Endothelial cell of umbilical vein (primary cell): ENCODE measurements around the gene SH3BP4. TPM values are rescaled to one million over a fixed set of nuclear protein-coding genes. Genes with fewer than 3 reads are reported as not detected.

Experiments
- BruUV-seq: library from RNA; stranded (reverse); fragments of 400-500 nt; replicated peaks from 2 replicates; lab custom pipeline; 2021; lab: Mats Ljungman, UMichigan
- CTCF ChIA-PET: fragments of 300-600, 350-600 bp; sonication (Branson Sonifier 250); formaldehyde crosslinking; loops from one replicate; lab custom pipeline; 2021; ENCODE audit warnings: antibody characterized with exemption, inconsistent platforms; lab: Charles Lee
- POLR2A ChIA-PET: fragments of 300-600, 350-600 bp; sonication (Branson Sonifier 250); formaldehyde crosslinking; loops from one replicate; lab custom pipeline; 2021; ENCODE audit warnings: antibody characterized with exemption, inconsistent platforms; lab: Charles Lee
- DNase-seq: peaks from one replicate; pipeline ENCODE4 v3.0.0-alpha.2; 2011; ENCODE audit warnings: low read depth, low spot score
- FAIRE-seq: peaks from 2 replicates; lab custom pipeline; 2011; peaks lifted over from hg19 to GRCh38; lab: Jason Lieb, UNC
- H2AFZ ChIP-seq: 2 replicates; pipeline ENCODE4 v1.6.0; 2012; ENCODE audit warnings: low read depth, low read length, control low read depth, inconsistent platforms
- H3K27ac ChIP-seq: 2 replicates; pipeline ENCODE4 v1.5.1; 2011; ENCODE audit warnings: low read depth, mild to moderate bottlenecking, control low read depth, low read length, moderate library complexity; ENCODE audit not compliant: insufficient read depth
- H3K27me3 ChIP-seq, 2 experiments: 2 replicates each; pipeline versions ENCODE4 v1.6.0 to v1.6.1; 2011; ENCODE audit warnings: low read length in 2 of 2, mixed read lengths in 1 of 2; ENCODE audit not compliant: control insufficient read depth in 2 of 2, insufficient read depth in 2 of 2
- H3K36me3 ChIP-seq, 2 experiments: 2 replicates in 1 of 2; 3 replicates in 1 of 2; pipeline ENCODE4 v1.5.1; 2011; ENCODE audit warnings: low read length in 2 of 2, mild to moderate bottlenecking in 1 of 2, moderate library complexity in 1 of 2; ENCODE audit not compliant: control insufficient read depth in 2 of 2, insufficient read depth in 2 of 2; ENCODE audit errors: extremely low read depth in 1 of 2
- H3K4me1 ChIP-seq: 3 replicates; pipeline ENCODE4 v1.5.1; 2011; ENCODE audit warnings: mild to moderate bottlenecking, low read length; ENCODE audit not compliant: control insufficient read depth, insufficient read depth; ENCODE audit errors: extremely low read depth
- H3K4me2 ChIP-seq: 2 replicates; pipeline ENCODE4 v1.6.1; 2011; ENCODE audit warnings: low read length, control low read depth, mixed read lengths; ENCODE audit not compliant: insufficient read depth
- H3K4me3 ChIP-seq, 3 experiments: fragments of 200-600 bp in 1 of 3; sonication (generic), shearing (Covaris generic) in 1 of 3; replicated peaks in 1 of 3; 2 replicates each; pipeline ENCODE4 v1.5.1; 2011 to 2016; ENCODE audit warnings: control low read depth in 3 of 3, low read length in 3 of 3, mild to moderate bottlenecking in 2 of 3, inconsistent platforms in 1 of 3, low read depth in 1 of 3, moderate library complexity in 1 of 3; ENCODE audit not compliant: insufficient read depth in 1 of 3
- H3K79me2 ChIP-seq: 2 replicates; pipeline ENCODE4 v1.6.0; 2012; ENCODE audit warnings: low read length, inconsistent platforms; ENCODE audit not compliant: control insufficient read depth, insufficient read depth
- H3K9ac ChIP-seq: replicated peaks from 2 replicates; pipeline ENCODE3; 2011; ENCODE audit warnings: low read length, control low read depth; ENCODE audit not compliant: insufficient read depth; ENCODE audit errors: extremely low read depth
- H3K9me1 ChIP-seq: replicated peaks from 3 replicates; pipeline ENCODE4 v1.6.0; 2011; ENCODE audit warnings: mild to moderate bottlenecking, low read length; ENCODE audit not compliant: control insufficient read depth, insufficient read depth; ENCODE audit errors: extremely low read depth
- H3K9me3 ChIP-seq: replicated peaks from 2 replicates; pipeline ENCODE4 v1.5.1; 2012; ENCODE audit warnings: low read length, inconsistent platforms; ENCODE audit not compliant: control insufficient read depth, insufficient read depth
- H4K20me1 ChIP-seq: replicated peaks from 2 replicates; pipeline ENCODE3; 2011; ENCODE audit warnings: mild to moderate bottlenecking, low read length; ENCODE audit not compliant: control insufficient read depth, insufficient read depth; ENCODE audit errors: extremely low read depth
- EZH2 ChIP-seq: IDR thresholded peaks from 2 replicates; pipeline ENCODE4 v1.6.1; 2012; ENCODE audit warnings: borderline replicate concordance, low read depth, mild to moderate bottlenecking, moderate library complexity, low read length, inconsistent platforms; ENCODE audit not compliant: severe bottlenecking
- FOS ChIP-seq: IDR thresholded peaks from 2 replicates; pipeline ENCODE4 v1.6.1; 2011; ENCODE audit warnings: mild to moderate bottlenecking, low read length, moderate library complexity, borderline replicate concordance; ENCODE audit not compliant: insufficient read depth
- GATA2 ChIP-seq: IDR thresholded peaks from 2 replicates; pipeline ENCODE4 v1.7.0; 2011; ENCODE audit warnings: low read depth, mild to moderate bottlenecking, moderate library complexity, mixed read lengths, low read length; ENCODE audit not compliant: insufficient read length, insufficient read depth
- JUN ChIP-seq: IDR thresholded peaks from 2 replicates; pipeline ENCODE4 v1.6.1; 2011; ENCODE audit warnings: borderline replicate concordance, low read depth; ENCODE audit not compliant: insufficient read length, insufficient read depth
- MYC ChIP-seq: IDR thresholded peaks from one replicate; pipeline ENCODE4 v1.6.1; 2011; ENCODE audit warnings: mild to moderate bottlenecking, low read depth, low read length
- POLR2A ChIP-seq: IDR thresholded peaks from 2 replicates; pipeline ENCODE4 v1.6.1; 2012; ENCODE audit warnings: low read depth, mild to moderate bottlenecking, control low read depth, low read length
- POLR2AphosphoS5 ChIP-seq: IDR thresholded peaks from 2 replicates; pipeline ENCODE4 v1.6.1; 2012; ENCODE audit warnings: low read depth, mild to moderate bottlenecking, control low read depth, low read length, moderate library complexity; ENCODE audit not compliant: insufficient read depth
- dilution Hi-C: fragments of 300-500 bp; cut with MboI; formaldehyde crosslinking; loops from one replicate; pipeline ENCODE4 v1.15.0; 2019; ENCODE audit warnings: low sequenced_read_pairs; ENCODE audit not compliant: extremely low pct_ligation_motif_present
- intact Hi-C: fragments of 100-400 bp; cut with micrococcal nuclease; formaldehyde crosslinking; loops from one replicate; pipeline ENCODE4 v1.10.0; 2022
- polyA plus RNA-seq, 4 experiments: library from polyadenylated mRNA; depleted of rRNA in 3 of 4; stranded (reverse) in 3 of 4; unstranded in 1 of 4; fragments of >200 nt; gene quantifications; 2 replicates each; pipeline versions ENCODE4 v1.2.1 to v1.2.3, GENCODE V29; 2011 to 2012; ENCODE audit warnings: missing spikeins in 1 of 4
- total RNA-seq: library from RNA; stranded (reverse); gene quantifications from 2 replicates; pipeline ENCODE4 v1.2.3, GENCODE V29; 2021
- TF ChIP-seq, protein P1 (sequence below): IDR thresholded peaks from 2 replicates; pipeline ENCODE4 v1.6.1; 2011; ENCODE audit not compliant: insufficient read depth, insufficient read length
- TF ChIP-seq, protein P2 (sequence below), 2 donors: IDR thresholded peaks; 1 replicate in 1 of 2; 2 replicates in 1 of 2; pipeline ENCODE4 v1.5.1; 2011; ENCODE audit warnings: low read length in 2 of 2, mild to moderate bottlenecking in 2 of 2, moderate library complexity in 2 of 2, control low read depth in 1 of 2, inconsistent platforms in 1 of 2, low read depth in 1 of 2; ENCODE audit not compliant: insufficient read depth in 1 of 2; ENCODE audit errors: extremely low read depth in 1 of 2

SH3BP4 gene
- total and polyA plus RNA-seq, 2 donors (not counting 3 experiments of a cell fraction or from before 2014, with no cell fraction given): 85.2 to 100.0 TPM

DNA sequence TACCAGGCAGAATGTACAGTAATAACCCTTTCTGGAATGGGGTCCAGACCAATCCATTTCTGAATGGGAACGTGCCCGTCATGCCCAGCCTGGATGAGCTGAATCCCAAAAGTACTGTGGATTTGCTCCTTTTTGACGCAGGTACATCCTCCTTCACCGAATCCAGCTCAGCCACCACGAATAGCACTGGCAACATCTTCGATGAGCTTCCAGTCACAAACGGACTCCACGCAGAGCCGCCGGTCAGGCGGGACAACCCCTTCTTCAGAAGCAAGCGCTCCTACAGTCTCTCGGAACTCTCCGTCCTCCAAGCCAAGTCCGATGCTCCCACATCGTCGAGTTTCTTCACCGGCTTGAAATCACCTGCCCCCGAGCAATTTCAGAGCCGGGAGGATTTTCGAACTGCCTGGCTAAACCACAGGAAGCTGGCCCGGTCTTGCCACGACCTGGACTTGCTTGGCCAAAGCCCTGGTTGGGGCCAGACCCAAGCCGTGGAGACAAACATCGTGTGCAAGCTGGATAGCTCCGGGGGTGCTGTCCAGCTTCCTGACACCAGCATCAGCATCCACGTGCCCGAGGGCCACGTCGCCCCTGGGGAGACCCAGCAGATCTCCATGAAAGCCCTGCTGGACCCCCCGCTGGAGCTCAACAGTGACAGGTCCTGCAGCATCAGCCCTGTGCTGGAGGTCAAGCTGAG, 89.6 kb downstream of the SH3BP4 start:
- Histone ChIP-seq H3K27ac (no peak overlapping the region), H3K9me3 (no peaks in the 10 kb centered on the region), H3K9ac (no peak overlapping the region), H3K36me3 (peaks cover 36 to 42% of the 10 kb centered on the region in 2 experiments), H2AFZ (no peak overlapping the region), H3K4me1 (peaks cover 14% of the 10 kb centered on the region), H3K4me3 (no peak overlapping the region), H3K27me3 (no peaks in the 10 kb centered on the region), H4K20me1 (no peaks in the 10 kb centered on the region), H3K4me2 (no peak overlapping the region), H3K79me2 (peaks cover 74% of the 10 kb centered on the region), H3K9me1 (no peaks in the 10 kb centered on the region)
- dilution Hi-C loops: no loop called here
- FAIRE-seq: no peak
- CTCF ChIA-PET: interaction anchor here (1.4 kb wide), 1 partner anchor 10 kb away, joined by 5 read pairs; no protein-coding TSS in a partner anchor
- DNase-seq: no peak
- POLR2A ChIA-PET: no interaction called here
- TF ChIP-seq GATA2 (no peak), FOS (no peak), EZH2 (no peak), POLR2A (no peak)
- TF ChIP-seq, protein P1, sequence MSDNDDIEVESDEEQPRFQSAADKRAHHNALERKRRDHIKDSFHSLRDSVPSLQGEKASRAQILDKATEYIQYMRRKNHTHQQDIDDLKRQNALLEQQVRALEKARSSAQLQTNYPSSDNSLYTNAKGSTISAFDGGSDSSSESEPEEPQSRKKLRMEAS: no peak
- BruUV-seq: TSS peak; percentile 26
- intact Hi-C loops: no loop called here

DNA sequence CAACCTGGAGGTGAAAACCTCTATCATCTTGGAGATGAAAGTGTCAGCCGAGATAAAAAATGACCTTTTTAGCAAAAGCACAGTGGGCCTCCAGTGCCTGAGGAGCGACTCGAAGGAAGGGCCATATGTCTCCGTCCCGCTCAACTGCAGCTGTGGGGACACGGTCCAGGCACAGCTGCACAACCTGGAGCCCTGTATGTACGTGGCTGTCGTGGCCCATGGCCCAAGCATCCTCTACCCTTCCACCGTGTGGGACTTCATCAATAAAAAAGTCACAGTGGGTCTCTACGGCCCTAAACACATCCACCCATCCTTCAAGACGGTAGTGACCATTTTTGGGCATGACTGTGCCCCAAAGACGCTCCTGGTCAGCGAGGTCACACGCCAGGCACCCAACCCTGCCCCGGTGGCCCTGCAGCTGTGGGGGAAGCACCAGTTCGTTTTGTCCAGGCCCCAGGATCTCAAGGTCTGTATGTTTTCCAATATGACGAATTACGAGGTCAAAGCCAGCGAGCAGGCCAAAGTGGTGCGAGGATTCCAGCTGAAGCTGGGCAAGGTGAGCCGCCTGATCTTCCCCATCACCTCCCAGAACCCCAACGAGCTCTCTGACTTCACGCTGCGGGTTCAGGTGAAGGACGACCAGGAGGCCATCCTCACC, 90.2 kb downstream of the SH3BP4 start:
- POLR2A ChIA-PET: no interaction called here
- Histone ChIP-seq H3K36me3 (peaks cover 38 to 48% of the 10 kb centered on the region in 2 experiments), H3K4me2 (no peak overlapping the region), H3K27ac (no peak overlapping the region), H3K9ac (no peak overlapping the region), H3K9me3 (no peaks in the 10 kb centered on the region), H2AFZ (no peak overlapping the region), H3K79me2 (peaks cover 77% of the 10 kb centered on the region), H3K4me1 (peaks cover 14% of the 10 kb centered on the region), H3K9me1 (no peaks in the 10 kb centered on the region), H3K4me3 (no peak overlapping the region), H3K27me3 (no peaks in the 10 kb centered on the region), H4K20me1 (no peaks in the 10 kb centered on the region)
- DNase-seq (no peak), FAIRE-seq (no peak)
- TF ChIP-seq GATA2: no peak
- TF ChIP-seq POLR2A: no peak
- no peak for TF ChIP-seq MYC
- TF ChIP-seq, protein P1: no peak
- TF ChIP-seq POLR2AphosphoS5: no peak
- TF ChIP-seq JUN: no peak
- no peak for TF ChIP-seq FOS
- TF ChIP-seq, protein P2, sequence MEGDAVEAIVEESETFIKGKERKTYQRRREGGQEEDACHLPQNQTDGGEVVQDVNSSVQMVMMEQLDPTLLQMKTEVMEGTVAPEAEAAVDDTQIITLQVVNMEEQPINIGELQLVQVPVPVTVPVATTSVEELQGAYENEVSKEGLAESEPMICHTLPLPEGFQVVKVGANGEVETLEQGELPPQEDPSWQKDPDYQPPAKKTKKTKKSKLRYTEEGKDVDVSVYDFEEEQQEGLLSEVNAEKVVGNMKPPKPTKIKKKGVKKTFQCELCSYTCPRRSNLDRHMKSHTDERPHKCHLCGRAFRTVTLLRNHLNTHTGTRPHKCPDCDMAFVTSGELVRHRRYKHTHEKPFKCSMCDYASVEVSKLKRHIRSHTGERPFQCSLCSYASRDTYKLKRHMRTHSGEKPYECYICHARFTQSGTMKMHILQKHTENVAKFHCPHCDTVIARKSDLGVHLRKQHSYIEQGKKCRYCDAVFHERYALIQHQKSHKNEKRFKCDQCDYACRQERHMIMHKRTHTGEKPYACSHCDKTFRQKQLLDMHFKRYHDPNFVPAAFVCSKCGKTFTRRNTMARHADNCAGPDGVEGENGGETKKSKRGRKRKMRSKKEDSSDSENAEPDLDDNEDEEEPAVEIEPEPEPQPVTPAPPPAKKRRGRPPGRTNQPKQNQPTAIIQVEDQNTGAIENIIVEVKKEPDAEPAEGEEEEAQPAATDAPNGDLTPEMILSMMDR (IDR thresholded peaks at IDR 0.05; ENCODE audit: extremely low read depth in 1 of 2, insufficient read depth in 1 of 2, low read depth in 1 of 2, low read length in 2 of 2): no peak
- no peak for TF ChIP-seq EZH2
- dilution Hi-C loops: no loop called here
- BruUV-seq: no TSS peak
- CTCF ChIA-PET: interaction anchor here (1.4 kb wide), 1 partner anchor 9 kb away, joined by 5 read pairs; no protein-coding TSS in a partner anchor
- intact Hi-C loops: no loop called here
